ENCODE data around the gene ZC3H12D.
"Not testable (repeated sequence)": the region's sequence is repeated elsewhere in the genome, so short reads cannot be mapped to it uniquely, and the experiment has no call there.

The ZC3H12D gene
- total RNA-seq, result 233 to 293 reads per million in 2 donors

GRCh38 chr6:149484733-149485700, at the start of gene ZC3H12D:
TSS of gene ZC3H12D (minus strand) at chr6:149485014. CDS start at chr6:149474543, 10,471 bp downstream.
- DNase-seq, result peak; percentile 74

- no peak for DNase-seq
Observed at GRCh38 chr6:149529650-149530049, 44.8 kb upstream of the ZC3H12D start.

GRCh38 chr6:149515494-149515893, 30.7 kb upstream of the ZC3H12D start:
- no peak for DNase-seq

- DNase-seq, result no peak
Observed at GRCh38 chr6:149513915-149514314, 29.1 kb upstream of the ZC3H12D start.

- DNase-seq, result no peak
Observed at GRCh38 chr6:149510793-149511512, 26.1 kb upstream of the ZC3H12D start.

- no peak for DNase-seq
Observed at GRCh38 chr6:149508485-149508884, 23.7 kb upstream of the ZC3H12D start.

GRCh38 chr6:149503872-149504271, 19.1 kb upstream of the ZC3H12D start:
- DNase-seq, result no peak

GRCh38 chr6:149503276-149503675, 18.5 kb upstream of the ZC3H12D start:
- DNase-seq, result no peak

GRCh38 chr6:149501768-149502167, 17.0 kb upstream of the ZC3H12D start:
- no peak for DNase-seq

- no peak for DNase-seq
Observed at GRCh38 chr6:149501201-149501600, 16.4 kb upstream of the ZC3H12D start.

GRCh38 chr6:149500096-149500495, 15.3 kb upstream of the ZC3H12D start:
- DNase-seq, result no peak

GRCh38 chr6:149499066-149499465, 14.3 kb upstream of the ZC3H12D start:
- no peak for DNase-seq

GRCh38 chr6:149497365-149497764, 12.6 kb upstream of the ZC3H12D start:
- no peak for DNase-seq

GRCh38 chr6:149496597-149496996, 11.8 kb upstream of the ZC3H12D start:
- DNase-seq, result not testable (repeated sequence)

- DNase-seq, result not testable (repeated sequence)
Observed at GRCh38 chr6:149495349-149496016, 10.7 kb upstream of the ZC3H12D start.

GRCh38 chr6:149494810-149495209, 10.0 kb upstream of the ZC3H12D start:
- DNase-seq, result peak; percentile 44

- no peak for DNase-seq
Observed at GRCh38 chr6:149493761-149494320, 9.0 kb upstream of the ZC3H12D start.

GRCh38 chr6:149492798-149493343, 8.1 kb upstream of the ZC3H12D start:
- DNase-seq, result no peak

GRCh38 chr6:149489967-149490366, 5.2 kb upstream of the ZC3H12D start:
- DNase-seq, result no peak

GRCh38 chr6:149488815-149489214, 4.0 kb upstream of the ZC3H12D start:
- DNase-seq, result no peak

GRCh38 chr6:149487316-149487715, 2.5 kb upstream of the ZC3H12D start:
- DNase-seq, result no peak
